ENCODE results near the gene UBR3.

UBR3 gene

GRCh38 chr2:169911119-169911518 is 83.9 kb downstream of the UBR3 start:
- no peak for TF ChIP-seq TEAD4 (IDR thresholded peaks at IDR 0.05)
- TF ChIP-seq RAD21 (IDR thresholded peaks at IDR 0.05; ENCODE audit: low read depth), result no peak
- no peak for TF ChIP-seq TAF1 (IDR thresholded peaks at IDR 0.05; ENCODE audit: low read depth)
- TF ChIP-seq NFIC (IDR thresholded peaks at IDR 0.05), result no peak
- no peak for TF ChIP-seq FOXM1 (IDR thresholded peaks at IDR 0.05; ENCODE audit: borderline replicate concordance, low read depth)
- TF ChIP-seq EP300 (IDR thresholded peaks at IDR 0.05; ENCODE audit: borderline replicate concordance), result no peak
- no peak for TF ChIP-seq REST (IDR thresholded peaks at IDR 0.05; ENCODE audit: low read depth)
- TF ChIP-seq YY1 (IDR thresholded peaks at IDR 0.05; ENCODE audit: low read depth), result no peak
- TF ChIP-seq CEBPB (IDR thresholded peaks at IDR 0.05), result no peak
- TF ChIP-seq ZBTB7A (IDR thresholded peaks at IDR 0.05; ENCODE audit: low read depth), result no peak
- TF ChIP-seq, protein P1, sequence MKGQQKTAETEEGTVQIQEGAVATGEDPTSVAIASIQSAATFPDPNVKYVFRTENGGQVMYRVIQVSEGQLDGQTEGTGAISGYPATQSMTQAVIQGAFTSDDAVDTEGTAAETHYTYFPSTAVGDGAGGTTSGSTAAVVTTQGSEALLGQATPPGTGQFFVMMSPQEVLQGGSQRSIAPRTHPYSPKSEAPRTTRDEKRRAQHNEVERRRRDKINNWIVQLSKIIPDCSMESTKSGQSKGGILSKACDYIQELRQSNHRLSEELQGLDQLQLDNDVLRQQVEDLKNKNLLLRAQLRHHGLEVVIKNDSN (IDR thresholded peaks at IDR 0.05), result no peak
- no peak for TF ChIP-seq EGR1 (IDR thresholded peaks at IDR 0.05)
- TF ChIP-seq MAX (IDR thresholded peaks at IDR 0.05), result no peak
- TF ChIP-seq CREB1 (IDR thresholded peaks at IDR 0.05; ENCODE audit: low read depth), result no peak
- TF ChIP-seq TCF12 (IDR thresholded peaks at IDR 0.05; ENCODE audit: low read depth), result no peak

- no peak for TF ChIP-seq EP300 (IDR thresholded peaks at IDR 0.05; ENCODE audit: borderline replicate concordance)
- no peak for TF ChIP-seq REST (IDR thresholded peaks at IDR 0.05; ENCODE audit: low read depth)
- TF ChIP-seq CEBPB (IDR thresholded peaks at IDR 0.05), result no peak
- no peak for TF ChIP-seq YY1 (IDR thresholded peaks at IDR 0.05; ENCODE audit: low read depth)
- TF ChIP-seq FOXM1 (IDR thresholded peaks at IDR 0.05; ENCODE audit: borderline replicate concordance, low read depth), result no peak
- no peak for TF ChIP-seq TAF1 (IDR thresholded peaks at IDR 0.05; ENCODE audit: low read depth)
- TF ChIP-seq TEAD4 (IDR thresholded peaks at IDR 0.05), result no peak
- no peak for TF ChIP-seq CREB1 (IDR thresholded peaks at IDR 0.05; ENCODE audit: low read depth)
- TF ChIP-seq NFIC (IDR thresholded peaks at IDR 0.05), result no peak
- TF ChIP-seq TCF12 (IDR thresholded peaks at IDR 0.05; ENCODE audit: low read depth), result no peak
These were observed 89.4 kb downstream of the UBR3 start for GRCh38 chr2:169916623-169917022.

GRCh38 chr2:169923977-169924376 is 96.7 kb downstream of the UBR3 start:
- TF ChIP-seq ZBTB7A (IDR thresholded peaks at IDR 0.05; ENCODE audit: low read depth), result no peak
- no peak for TF ChIP-seq TCF12 (IDR thresholded peaks at IDR 0.05; ENCODE audit: low read depth)
- TF ChIP-seq EP300 (IDR thresholded peaks at IDR 0.05; ENCODE audit: borderline replicate concordance), result no peak
- no peak for TF ChIP-seq TAF1 (IDR thresholded peaks at IDR 0.05; ENCODE audit: low read depth)
- TF ChIP-seq RAD21 (IDR thresholded peaks at IDR 0.05; ENCODE audit: low read depth), result no peak
- TF ChIP-seq NFIC (IDR thresholded peaks at IDR 0.05), result no peak
- TF ChIP-seq FOXM1 (IDR thresholded peaks at IDR 0.05; ENCODE audit: borderline replicate concordance, low read depth), result no peak
- TF ChIP-seq YY1 (IDR thresholded peaks at IDR 0.05; ENCODE audit: low read depth), result no peak
- TF ChIP-seq MAX (IDR thresholded peaks at IDR 0.05), result no peak
- no peak for TF ChIP-seq EGR1 (IDR thresholded peaks at IDR 0.05)
- no peak for TF ChIP-seq CEBPB (IDR thresholded peaks at IDR 0.05)
- TF ChIP-seq, protein P1 (IDR thresholded peaks at IDR 0.05), result no peak
- TF ChIP-seq TEAD4 (IDR thresholded peaks at IDR 0.05), result no peak
- no peak for TF ChIP-seq CREB1 (IDR thresholded peaks at IDR 0.05; ENCODE audit: low read depth)
- TF ChIP-seq REST (IDR thresholded peaks at IDR 0.05; ENCODE audit: low read depth), result no peak

DNA sequence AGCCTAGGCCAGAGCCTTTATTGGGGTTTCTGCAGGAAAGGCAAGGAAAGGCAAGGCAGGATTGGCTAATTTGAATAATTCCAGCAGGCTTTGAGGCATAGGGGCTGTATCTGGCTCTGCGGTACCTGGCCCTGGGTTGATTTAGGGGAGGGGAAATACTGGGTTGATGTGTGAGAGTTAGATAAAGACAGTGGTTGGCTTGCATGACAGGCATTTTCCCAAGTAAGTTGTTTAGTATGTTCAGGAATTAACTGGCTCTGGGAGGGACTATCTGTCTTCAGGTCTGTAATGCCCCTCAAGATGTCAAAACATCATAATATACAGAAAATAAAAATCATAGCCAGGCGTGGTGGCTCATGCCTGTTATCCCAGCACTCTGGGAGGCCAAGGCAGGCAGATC is 98.7 kb downstream of the UBR3 start:
- no peak for TF ChIP-seq EGR1 (IDR thresholded peaks at IDR 0.05)
- TF ChIP-seq, protein P1 (IDR thresholded peaks at IDR 0.05), result no peak
- no peak for TF ChIP-seq YY1 (IDR thresholded peaks at IDR 0.05; ENCODE audit: low read depth)
- no peak for TF ChIP-seq NFIC (IDR thresholded peaks at IDR 0.05)
- no peak for TF ChIP-seq CREB1 (IDR thresholded peaks at IDR 0.05; ENCODE audit: low read depth)
- no peak for TF ChIP-seq TAF1 (IDR thresholded peaks at IDR 0.05; ENCODE audit: low read depth)
- no peak for TF ChIP-seq REST (IDR thresholded peaks at IDR 0.05; ENCODE audit: low read depth)
- no peak for TF ChIP-seq ZBTB7A (IDR thresholded peaks at IDR 0.05; ENCODE audit: low read depth)
- TF ChIP-seq FOXM1 (IDR thresholded peaks at IDR 0.05; ENCODE audit: borderline replicate concordance, low read depth), result no peak
- no peak for TF ChIP-seq RAD21 (IDR thresholded peaks at IDR 0.05; ENCODE audit: low read depth)
- TF ChIP-seq TEAD4 (IDR thresholded peaks at IDR 0.05), result no peak
- no peak for TF ChIP-seq MAX (IDR thresholded peaks at IDR 0.05)
- TF ChIP-seq TCF12 (IDR thresholded peaks at IDR 0.05; ENCODE audit: low read depth), result no peak
- TF ChIP-seq EP300 (IDR thresholded peaks at IDR 0.05; ENCODE audit: borderline replicate concordance), result no peak
- no peak for TF ChIP-seq CEBPB (IDR thresholded peaks at IDR 0.05)
